GM23338 (cell line): ENCODE measurements around the gene KRTCAP2. TPM values are rescaled to one million over a fixed set of nuclear protein-coding genes. Genes with fewer than 3 reads are reported as not detected.
A peak's percentile ranks its signal among the peaks of the same experiment; 100 is the strongest.

ENCODE experiments used
- ATAC-seq: fragments of 200-7000 bp; cut with Tn5 transposase; 3 replicates; pipeline ENCODE4 v1.9.1; 2020
- DNase-seq: peaks from one replicate; pipeline ENCODE4 v3.0.0-alpha.2; 2015; ENCODE audit warnings: low spot score
- H2AFZ ChIP-seq: fragments of 200-600 bp; sonication (generic); 2 replicates; pipeline ENCODE4 v1.8.0; 2016; ENCODE audit warnings: antibody characterized with exemption, mild to moderate bottlenecking, moderate library complexity
- H3F3A ChIP-seq: fragments of 200-600 bp; sonication (generic); replicated peaks from 2 replicates; pipeline ENCODE4 v1.8.0; 2017; ENCODE audit warnings: antibody characterized with exemption, mixed run types, low read depth
- H3K27ac ChIP-seq: fragments of 200-600 bp; sonication (generic); 2 replicates; pipeline ENCODE4 v1.6.1; 2016; ENCODE audit warnings: low read depth
- H3K27me3 ChIP-seq: fragments of 200-600 bp; sonication (generic); 2 replicates; pipeline ENCODE4 v1.8.0; 2016; ENCODE audit warnings: mild to moderate bottlenecking, mixed run types, moderate library complexity; ENCODE audit not compliant: insufficient read depth
- H3K36me3 ChIP-seq: fragments of 200-600 bp; sonication (generic); 2 replicates; pipeline ENCODE4 v1.8.0; 2016; ENCODE audit warnings: mild to moderate bottlenecking; ENCODE audit not compliant: insufficient read depth
- H3K4me1 ChIP-seq: fragments of 200-600 bp; sonication (generic); 2 replicates; pipeline ENCODE4 v1.8.0; 2016; ENCODE audit warnings: mild to moderate bottlenecking, moderate library complexity; ENCODE audit not compliant: insufficient read depth
- H3K4me2 ChIP-seq: fragments of 200-600 bp; sonication (generic); 2 replicates; pipeline ENCODE4 v1.7.1; 2017; ENCODE audit warnings: mixed run types
- H3K4me3 ChIP-seq: fragments of 200-600 bp; sonication (generic); 2 replicates; pipeline ENCODE4 v1.6.1; 2016; ENCODE audit warnings: mixed run types
- H3K79me2 ChIP-seq: fragments of 200-600 bp; sonication (generic); replicated peaks from 2 replicates; pipeline ENCODE4 v1.8.0; 2017; ENCODE audit warnings: mild to moderate bottlenecking; ENCODE audit not compliant: insufficient read depth
- H3K9me2 ChIP-seq: fragments of 200-600 bp; sonication (generic); 2 replicates; pipeline ENCODE4 v1.8.0; 2017; ENCODE audit not compliant: insufficient read depth
- H4K20me1 ChIP-seq: fragments of 200-600 bp; sonication (generic); replicated peaks from 2 replicates; pipeline ENCODE4 v1.8.0; 2017; ENCODE audit warnings: mild to moderate bottlenecking; ENCODE audit not compliant: insufficient read depth
- H3K27ac Mint-ChIP-seq: 2 replicates; pipeline ENCODE4 v1.8.0; 2020; ENCODE audit warnings: inconsistent platforms, mild to moderate bottlenecking, moderate library complexity, mixed read lengths
- H3K27me3 Mint-ChIP-seq: 3 replicates; pipeline ENCODE4 v1.8.0; 2022; ENCODE audit warnings: low read depth, mild to moderate bottlenecking, moderate library complexity, mixed read lengths, inconsistent platforms; ENCODE audit not compliant: insufficient read depth, poor library complexity
- H3K36me3 Mint-ChIP-seq: 3 replicates; pipeline ENCODE4 v1.8.0; 2021; ENCODE audit warnings: low read depth, mild to moderate bottlenecking, inconsistent platforms, moderate library complexity, mixed read lengths
- H3K4me1 Mint-ChIP-seq: 3 replicates; pipeline ENCODE4 v1.8.0; 2020; ENCODE audit warnings: mild to moderate bottlenecking, inconsistent platforms, mixed read lengths
- H3K4me3 Mint-ChIP-seq: 3 replicates; pipeline ENCODE4 v1.8.0; 2021; ENCODE audit warnings: moderate library complexity, mild to moderate bottlenecking, inconsistent platforms, mixed read lengths
- H3K9me3 Mint-ChIP-seq: 3 replicates; pipeline ENCODE4 v1.8.0; 2020; ENCODE audit warnings: moderate library complexity, mild to moderate bottlenecking, inconsistent platforms, mixed read lengths
- CREB1 ChIP-seq: fragments of 250-450 bp; sonication (Bioruptor Pico); IDR thresholded peaks from 2 replicates; pipeline ENCODE4 v1.5.0; 2020; ENCODE audit warnings: low read depth, mild to moderate bottlenecking, moderate library complexity
- EZH2 ChIP-seq: fragments of 200-600 bp; sonication (generic); IDR thresholded peaks from one replicate; pipeline ENCODE4 v1.8.0; 2017; ENCODE audit warnings: antibody characterized with exemption, mild to moderate bottlenecking, low read depth; ENCODE audit not compliant: unreplicated experiment
- EZH2phosphoT487 ChIP-seq: fragments of 200-600 bp; sonication (generic); IDR thresholded peaks from one replicate; pipeline ENCODE4 v1.8.1; 2018; ENCODE audit warnings: antibody characterized with exemption; ENCODE audit not compliant: unreplicated experiment
- JUNB ChIP-seq: IDR thresholded peaks from one replicate; pipeline ENCODE4 v1.6.1; 2016; ENCODE audit warnings: antibody characterized with exemption; ENCODE audit not compliant: unreplicated experiment
- NANOG ChIP-seq: IDR thresholded peaks from 2 replicates; pipeline ENCODE4 v1.6.1; 2016; ENCODE audit warnings: antibody characterized with exemption, borderline replicate concordance
- POLR2AphosphoS5 ChIP-seq: IDR thresholded peaks from 2 replicates; pipeline ENCODE4 v1.6.1; 2016; ENCODE audit warnings: antibody characterized with exemption, low read depth
- STAT1 ChIP-seq: IDR thresholded peaks from one replicate; pipeline ENCODE4 v1.6.1; 2016; ENCODE audit warnings: antibody characterized with exemption; ENCODE audit not compliant: unreplicated experiment
- ZNF114 ChIP-seq: fragments of 250-450 bp; sonication (Bioruptor Pico); IDR thresholded peaks from 2 replicates; pipeline ENCODE4 v1.5.0; 2020; ENCODE audit warnings: mild to moderate bottlenecking, moderate library complexity
- ZNF331 ChIP-seq: fragments of 250-450 bp; sonication (Bioruptor Pico); IDR thresholded peaks from 2 replicates; pipeline ENCODE4 v1.5.0; 2020; ENCODE audit warnings: low read depth, mild to moderate bottlenecking, moderate library complexity
- polyA plus RNA-seq: library from polyadenylated mRNA; unstranded; fragments of >200 nt; fragmentation: Nextera tagmentation; extraction: Ambion mirVana; gene quantifications from 2 replicates; pipeline ENCODE4 v1.2.1, GENCODE V29; 2016
- total RNA-seq: library from RNA; depleted of rRNA; stranded (reverse); fragments of >200 nt; shearing (Covaris generic); gene quantifications from 2 replicates; pipeline ENCODE4 v1.2.3, GENCODE V29; 2014
- TF ChIP-seq, protein P1 (sequence below): IDR thresholded peaks from one replicate; pipeline ENCODE4 v1.6.1; 2018; ENCODE audit warnings: antibody characterized with exemption; ENCODE audit not compliant: unreplicated experiment
- TF ChIP-seq, protein P2 (sequence below): fragments of 250-450 bp; sonication (Bioruptor Pico); IDR thresholded peaks from 2 replicates; pipeline ENCODE4 v1.5.0; 2020; ENCODE audit warnings: mild to moderate bottlenecking, moderate library complexity
- TF ChIP-seq, protein P3 (sequence below), 2 experiments: fragments of 200-600 bp in 1 of 2; sonication (generic) in 1 of 2; conservative IDR thresholded peaks; 2 replicates each; pipeline versions ENCODE4 v1.5.1 to v1.6.1; 2016 to 2017; ENCODE audit warnings: antibody characterized with exemption in 2 of 2, low read depth in 2 of 2, mild to moderate bottlenecking in 2 of 2, moderate library complexity in 1 of 2
- TF ChIP-seq, protein P4 (sequence below): IDR thresholded peaks from 2 replicates; pipeline ENCODE4 v1.6.1; 2016; ENCODE audit warnings: antibody characterized with exemption

Gene KRTCAP2
- total and polyA plus RNA-seq, 2 experiments from 2014 or later, result 106 to 579 TPM

DNA sequence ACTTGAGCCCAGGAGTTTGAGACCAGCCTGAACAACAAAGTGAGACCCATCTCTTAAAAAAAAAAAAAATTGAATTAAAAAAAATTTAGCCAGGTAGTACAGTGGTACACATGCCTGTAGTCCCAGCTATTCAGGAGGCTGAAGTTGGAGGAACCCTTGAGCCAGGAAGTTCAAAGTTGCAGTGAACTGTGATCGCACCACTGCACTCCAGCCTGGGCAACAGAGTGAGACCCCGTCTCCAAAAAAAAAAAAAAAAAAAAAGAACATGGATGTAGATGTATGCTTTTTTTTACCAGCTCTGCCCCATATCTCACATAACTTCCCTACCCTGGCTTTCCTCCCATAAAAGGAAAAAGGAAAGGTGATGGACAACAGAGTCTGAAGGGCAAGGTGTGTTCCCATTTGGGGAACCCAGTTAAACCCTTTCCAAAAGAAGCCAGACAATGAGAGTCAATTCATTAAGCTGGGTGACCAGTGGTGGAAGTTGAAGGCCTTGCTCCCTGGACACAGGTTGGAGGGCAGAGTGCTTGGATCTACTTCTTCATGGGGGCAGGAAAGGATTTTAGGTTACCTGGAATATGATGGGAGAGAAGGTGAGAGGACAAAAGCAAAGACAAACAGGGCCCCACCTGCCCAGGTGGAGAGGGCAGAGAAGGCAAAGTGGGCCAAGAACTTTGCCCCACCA, 2.9 kb downstream of the KRTCAP2 start:
- Histone ChIP-seq H3K27me3 (no peaks in the 10 kb centered on the region), H2AFZ (no peak overlapping the region), H3K79me2 (peaks cover 17% of the 10 kb centered on the region), H3K27ac (no peak overlapping the region), H3K4me1 (peaks cover 30% of the 10 kb centered on the region), H3K4me2 (no peak overlapping the region), H3F3A (peaks cover 35% of the 10 kb centered on the region), H3K4me3 (no peak overlapping the region), H3K36me3 (no peaks in the 10 kb centered on the region), H3K9me2 (no peaks in the 10 kb centered on the region), H4K20me1 (no peaks in the 10 kb centered on the region)
- H3K4me3 Mint-ChIP-seq, result 0 out of 3 replicates have a peak overlapping the region, but pooled peaks have one; percentile 6
- H3K9me3 Mint-ChIP-seq, result peaks cover 8% of the 10 kb centered on the region
- no peak overlapping the region for H3K27ac Mint-ChIP-seq
- H3K4me1 Mint-ChIP-seq, result peaks cover 25% of the 10 kb centered on the region
- H3K27me3 Mint-ChIP-seq, result peaks cover 19% of the 10 kb centered on the region
- no peak for TF ChIP-seq CREB1
- TF ChIP-seq, protein P1, sequence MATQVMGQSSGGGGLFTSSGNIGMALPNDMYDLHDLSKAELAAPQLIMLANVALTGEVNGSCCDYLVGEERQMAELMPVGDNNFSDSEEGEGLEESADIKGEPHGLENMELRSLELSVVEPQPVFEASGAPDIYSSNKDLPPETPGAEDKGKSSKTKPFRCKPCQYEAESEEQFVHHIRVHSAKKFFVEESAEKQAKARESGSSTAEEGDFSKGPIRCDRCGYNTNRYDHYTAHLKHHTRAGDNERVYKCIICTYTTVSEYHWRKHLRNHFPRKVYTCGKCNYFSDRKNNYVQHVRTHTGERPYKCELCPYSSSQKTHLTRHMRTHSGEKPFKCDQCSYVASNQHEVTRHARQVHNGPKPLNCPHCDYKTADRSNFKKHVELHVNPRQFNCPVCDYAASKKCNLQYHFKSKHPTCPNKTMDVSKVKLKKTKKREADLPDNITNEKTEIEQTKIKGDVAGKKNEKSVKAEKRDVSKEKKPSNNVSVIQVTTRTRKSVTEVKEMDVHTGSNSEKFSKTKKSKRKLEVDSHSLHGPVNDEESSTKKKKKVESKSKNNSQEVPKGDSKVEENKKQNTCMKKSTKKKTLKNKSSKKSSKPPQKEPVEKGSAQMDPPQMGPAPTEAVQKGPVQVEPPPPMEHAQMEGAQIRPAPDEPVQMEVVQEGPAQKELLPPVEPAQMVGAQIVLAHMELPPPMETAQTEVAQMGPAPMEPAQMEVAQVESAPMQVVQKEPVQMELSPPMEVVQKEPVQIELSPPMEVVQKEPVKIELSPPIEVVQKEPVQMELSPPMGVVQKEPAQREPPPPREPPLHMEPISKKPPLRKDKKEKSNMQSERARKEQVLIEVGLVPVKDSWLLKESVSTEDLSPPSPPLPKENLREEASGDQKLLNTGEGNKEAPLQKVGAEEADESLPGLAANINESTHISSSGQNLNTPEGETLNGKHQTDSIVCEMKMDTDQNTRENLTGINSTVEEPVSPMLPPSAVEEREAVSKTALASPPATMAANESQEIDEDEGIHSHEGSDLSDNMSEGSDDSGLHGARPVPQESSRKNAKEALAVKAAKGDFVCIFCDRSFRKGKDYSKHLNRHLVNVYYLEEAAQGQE, result no peak
- no peak for TF ChIP-seq EZH2
- TF ChIP-seq, protein P2, sequence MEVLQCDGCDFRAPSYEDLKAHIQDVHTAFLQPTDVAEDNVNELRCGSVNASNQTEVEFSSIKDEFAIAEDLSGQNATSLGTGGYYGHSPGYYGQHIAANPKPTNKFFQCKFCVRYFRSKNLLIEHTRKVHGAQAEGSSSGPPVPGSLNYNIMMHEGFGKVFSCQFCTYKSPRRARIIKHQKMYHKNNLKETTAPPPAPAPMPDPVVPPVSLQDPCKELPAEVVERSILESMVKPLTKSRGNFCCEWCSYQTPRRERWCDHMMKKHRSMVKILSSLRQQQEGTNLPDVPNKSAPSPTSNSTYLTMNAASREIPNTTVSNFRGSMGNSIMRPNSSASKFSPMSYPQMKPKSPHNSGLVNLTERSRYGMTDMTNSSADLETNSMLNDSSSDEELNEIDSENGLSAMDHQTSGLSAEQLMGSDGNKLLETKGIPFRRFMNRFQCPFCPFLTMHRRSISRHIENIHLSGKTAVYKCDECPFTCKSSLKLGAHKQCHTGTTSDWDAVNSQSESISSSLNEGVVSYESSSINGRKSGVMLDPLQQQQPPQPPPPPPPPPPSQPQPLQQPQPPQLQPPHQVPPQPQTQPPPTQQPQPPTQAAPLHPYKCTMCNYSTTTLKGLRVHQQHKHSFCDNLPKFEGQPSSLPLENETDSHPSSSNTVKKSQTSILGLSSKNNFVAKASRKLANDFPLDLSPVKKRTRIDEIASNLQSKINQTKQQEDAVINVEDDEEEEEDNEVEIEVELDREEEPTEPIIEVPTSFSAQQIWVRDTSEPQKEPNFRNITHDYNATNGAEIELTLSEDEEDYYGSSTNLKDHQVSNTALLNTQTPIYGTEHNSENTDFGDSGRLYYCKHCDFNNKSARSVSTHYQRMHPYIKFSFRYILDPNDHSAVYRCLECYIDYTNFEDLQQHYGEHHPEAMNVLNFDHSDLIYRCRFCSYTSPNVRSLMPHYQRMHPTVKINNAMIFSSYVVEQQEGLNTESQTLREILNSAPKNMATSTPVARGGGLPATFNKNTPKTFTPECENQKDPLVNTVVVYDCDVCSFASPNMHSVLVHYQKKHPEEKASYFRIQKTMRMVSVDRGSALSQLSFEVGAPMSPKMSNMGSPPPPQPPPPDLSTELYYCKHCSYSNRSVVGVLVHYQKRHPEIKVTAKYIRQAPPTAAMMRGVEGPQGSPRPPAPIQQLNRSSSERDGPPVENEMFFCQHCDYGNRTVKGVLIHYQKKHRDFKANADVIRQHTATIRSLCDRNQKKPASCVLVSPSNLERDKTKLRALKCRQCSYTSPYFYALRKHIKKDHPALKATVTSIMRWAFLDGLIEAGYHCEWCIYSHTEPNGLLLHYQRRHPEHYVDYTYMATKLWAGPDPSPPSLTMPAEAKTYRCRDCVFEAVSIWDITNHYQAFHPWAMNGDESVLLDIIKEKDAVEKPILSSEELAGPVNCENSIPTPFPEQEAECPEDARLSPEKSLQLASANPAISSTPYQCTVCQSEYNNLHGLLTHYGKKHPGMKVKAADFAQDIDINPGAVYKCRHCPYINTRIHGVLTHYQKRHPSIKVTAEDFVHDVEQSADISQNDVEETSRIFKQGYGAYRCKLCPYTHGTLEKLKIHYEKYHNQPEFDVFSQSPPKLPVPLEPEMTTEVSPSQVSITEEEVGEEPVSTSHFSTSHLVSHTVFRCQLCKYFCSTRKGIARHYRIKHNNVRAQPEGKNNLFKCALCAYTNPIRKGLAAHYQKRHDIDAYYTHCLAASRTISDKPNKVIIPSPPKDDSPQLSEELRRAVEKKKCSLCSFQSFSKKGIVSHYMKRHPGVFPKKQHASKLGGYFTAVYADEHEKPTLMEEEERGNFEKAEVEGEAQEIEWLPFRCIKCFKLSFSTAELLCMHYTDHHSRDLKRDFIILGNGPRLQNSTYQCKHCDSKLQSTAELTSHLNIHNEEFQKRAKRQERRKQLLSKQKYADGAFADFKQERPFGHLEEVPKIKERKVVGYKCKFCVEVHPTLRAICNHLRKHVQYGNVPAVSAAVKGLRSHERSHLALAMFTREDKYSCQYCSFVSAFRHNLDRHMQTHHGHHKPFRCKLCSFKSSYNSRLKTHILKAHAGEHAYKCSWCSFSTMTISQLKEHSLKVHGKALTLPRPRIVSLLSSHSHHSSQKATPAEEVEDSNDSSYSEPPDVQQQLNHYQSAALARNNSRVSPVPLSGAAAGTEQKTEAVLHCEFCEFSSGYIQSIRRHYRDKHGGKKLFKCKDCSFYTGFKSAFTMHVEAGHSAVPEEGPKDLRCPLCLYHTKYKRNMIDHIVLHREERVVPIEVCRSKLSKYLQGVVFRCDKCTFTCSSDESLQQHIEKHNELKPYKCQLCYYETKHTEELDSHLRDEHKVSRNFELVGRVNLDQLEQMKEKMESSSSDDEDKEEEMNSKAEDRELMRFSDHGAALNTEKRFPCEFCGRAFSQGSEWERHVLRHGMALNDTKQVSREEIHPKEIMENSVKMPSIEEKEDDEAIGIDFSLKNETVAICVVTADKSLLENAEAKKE (CRISPR knock-in tag), result no peak
- TF ChIP-seq ZNF331 (CRISPR knock-in tag), result no peak
- no peak for TF ChIP-seq STAT1
- TF ChIP-seq, protein P3, sequence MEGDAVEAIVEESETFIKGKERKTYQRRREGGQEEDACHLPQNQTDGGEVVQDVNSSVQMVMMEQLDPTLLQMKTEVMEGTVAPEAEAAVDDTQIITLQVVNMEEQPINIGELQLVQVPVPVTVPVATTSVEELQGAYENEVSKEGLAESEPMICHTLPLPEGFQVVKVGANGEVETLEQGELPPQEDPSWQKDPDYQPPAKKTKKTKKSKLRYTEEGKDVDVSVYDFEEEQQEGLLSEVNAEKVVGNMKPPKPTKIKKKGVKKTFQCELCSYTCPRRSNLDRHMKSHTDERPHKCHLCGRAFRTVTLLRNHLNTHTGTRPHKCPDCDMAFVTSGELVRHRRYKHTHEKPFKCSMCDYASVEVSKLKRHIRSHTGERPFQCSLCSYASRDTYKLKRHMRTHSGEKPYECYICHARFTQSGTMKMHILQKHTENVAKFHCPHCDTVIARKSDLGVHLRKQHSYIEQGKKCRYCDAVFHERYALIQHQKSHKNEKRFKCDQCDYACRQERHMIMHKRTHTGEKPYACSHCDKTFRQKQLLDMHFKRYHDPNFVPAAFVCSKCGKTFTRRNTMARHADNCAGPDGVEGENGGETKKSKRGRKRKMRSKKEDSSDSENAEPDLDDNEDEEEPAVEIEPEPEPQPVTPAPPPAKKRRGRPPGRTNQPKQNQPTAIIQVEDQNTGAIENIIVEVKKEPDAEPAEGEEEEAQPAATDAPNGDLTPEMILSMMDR (conservative IDR thresholded peaks at IDR 0.05; ENCODE audit: low read depth in 2 of 2), result no peak
- TF ChIP-seq ZNF114 (CRISPR knock-in tag), result no peak
- no peak for TF ChIP-seq POLR2AphosphoS5
- no peak for TF ChIP-seq JUNB
- TF ChIP-seq NANOG, result no peak
- TF ChIP-seq, protein P4, sequence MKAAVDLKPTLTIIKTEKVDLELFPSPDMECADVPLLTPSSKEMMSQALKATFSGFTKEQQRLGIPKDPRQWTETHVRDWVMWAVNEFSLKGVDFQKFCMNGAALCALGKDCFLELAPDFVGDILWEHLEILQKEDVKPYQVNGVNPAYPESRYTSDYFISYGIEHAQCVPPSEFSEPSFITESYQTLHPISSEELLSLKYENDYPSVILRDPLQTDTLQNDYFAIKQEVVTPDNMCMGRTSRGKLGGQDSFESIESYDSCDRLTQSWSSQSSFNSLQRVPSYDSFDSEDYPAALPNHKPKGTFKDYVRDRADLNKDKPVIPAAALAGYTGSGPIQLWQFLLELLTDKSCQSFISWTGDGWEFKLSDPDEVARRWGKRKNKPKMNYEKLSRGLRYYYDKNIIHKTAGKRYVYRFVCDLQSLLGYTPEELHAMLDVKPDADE, result no peak
- TF ChIP-seq EZH2phosphoT487, result no peak
- DNase-seq (no peak), ATAC-seq (no peak)
- peaks cover 20% of the 10 kb centered on the region for H3K36me3 Mint-ChIP-seq
